ENCODE data around the gene CYP3A7. TPM values are rescaled to one million over a fixed set of nuclear protein-coding genes. Genes with fewer than 3 reads are reported as not detected.

CYP3A7 gene
- not detected in 2 replicates for polyA plus RNA-seq (2012; rRNA removed)
- 0.01 TPM in 1 of 2 replicates, not detected in the other for polyA plus RNA-seq (2012; cell fraction: cytosol; rRNA removed)
- polyA plus RNA-seq (2012; cell fraction: nucleus; rRNA removed) = 0.02 and 0.05 TPM in 2 replicates

- H3K9me2 ChIP-seq = no peaks in the 10 kb centered on the region
- H3K4me2 ChIP-seq = no peak within 1 kb of the TSS
- CTCF ChIA-PET = no interaction called here
- peaks cover 0 to 9% of the 10 kb centered on the region in 2 experiments; a peak in 1 of 4 replicates for H3K4me1 ChIP-seq (ENCODE audit: control insufficient read depth in 1 of 2, insufficient read depth in 2 of 2, low read depth in 1 of 2, low read length in 1 of 2)
- POLR2A ChIA-PET = no interaction called here
- no peak for DNase-seq
- H2AFZ ChIP-seq (ENCODE audit: low read depth) = no peak within 1 kb of the TSS
- no peak within 1 kb of the TSS for H3K27ac ChIP-seq (ENCODE audit: low read depth in 2 of 2, low read length in 1 of 2)
- no peaks in the 10 kb centered on the region for H3K79me2 ChIP-seq (ENCODE audit: insufficient read depth)
- TF ChIP-seq, protein P1, sequence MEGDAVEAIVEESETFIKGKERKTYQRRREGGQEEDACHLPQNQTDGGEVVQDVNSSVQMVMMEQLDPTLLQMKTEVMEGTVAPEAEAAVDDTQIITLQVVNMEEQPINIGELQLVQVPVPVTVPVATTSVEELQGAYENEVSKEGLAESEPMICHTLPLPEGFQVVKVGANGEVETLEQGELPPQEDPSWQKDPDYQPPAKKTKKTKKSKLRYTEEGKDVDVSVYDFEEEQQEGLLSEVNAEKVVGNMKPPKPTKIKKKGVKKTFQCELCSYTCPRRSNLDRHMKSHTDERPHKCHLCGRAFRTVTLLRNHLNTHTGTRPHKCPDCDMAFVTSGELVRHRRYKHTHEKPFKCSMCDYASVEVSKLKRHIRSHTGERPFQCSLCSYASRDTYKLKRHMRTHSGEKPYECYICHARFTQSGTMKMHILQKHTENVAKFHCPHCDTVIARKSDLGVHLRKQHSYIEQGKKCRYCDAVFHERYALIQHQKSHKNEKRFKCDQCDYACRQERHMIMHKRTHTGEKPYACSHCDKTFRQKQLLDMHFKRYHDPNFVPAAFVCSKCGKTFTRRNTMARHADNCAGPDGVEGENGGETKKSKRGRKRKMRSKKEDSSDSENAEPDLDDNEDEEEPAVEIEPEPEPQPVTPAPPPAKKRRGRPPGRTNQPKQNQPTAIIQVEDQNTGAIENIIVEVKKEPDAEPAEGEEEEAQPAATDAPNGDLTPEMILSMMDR (IDR thresholded peaks at IDR 0.05) = no peak
- TF ChIP-seq GABPA (IDR thresholded peaks at IDR 0.05; ENCODE audit: low read depth) = no peak
- TF ChIP-seq GATA2 (CRISPR knock-in tag; IDR thresholded peaks at IDR 0.05) = no peak
- no peak for TF ChIP-seq RXRA (IDR thresholded peaks at IDR 0.05; ENCODE audit: borderline replicate concordance, low read depth)
- TF ChIP-seq, protein P2, sequence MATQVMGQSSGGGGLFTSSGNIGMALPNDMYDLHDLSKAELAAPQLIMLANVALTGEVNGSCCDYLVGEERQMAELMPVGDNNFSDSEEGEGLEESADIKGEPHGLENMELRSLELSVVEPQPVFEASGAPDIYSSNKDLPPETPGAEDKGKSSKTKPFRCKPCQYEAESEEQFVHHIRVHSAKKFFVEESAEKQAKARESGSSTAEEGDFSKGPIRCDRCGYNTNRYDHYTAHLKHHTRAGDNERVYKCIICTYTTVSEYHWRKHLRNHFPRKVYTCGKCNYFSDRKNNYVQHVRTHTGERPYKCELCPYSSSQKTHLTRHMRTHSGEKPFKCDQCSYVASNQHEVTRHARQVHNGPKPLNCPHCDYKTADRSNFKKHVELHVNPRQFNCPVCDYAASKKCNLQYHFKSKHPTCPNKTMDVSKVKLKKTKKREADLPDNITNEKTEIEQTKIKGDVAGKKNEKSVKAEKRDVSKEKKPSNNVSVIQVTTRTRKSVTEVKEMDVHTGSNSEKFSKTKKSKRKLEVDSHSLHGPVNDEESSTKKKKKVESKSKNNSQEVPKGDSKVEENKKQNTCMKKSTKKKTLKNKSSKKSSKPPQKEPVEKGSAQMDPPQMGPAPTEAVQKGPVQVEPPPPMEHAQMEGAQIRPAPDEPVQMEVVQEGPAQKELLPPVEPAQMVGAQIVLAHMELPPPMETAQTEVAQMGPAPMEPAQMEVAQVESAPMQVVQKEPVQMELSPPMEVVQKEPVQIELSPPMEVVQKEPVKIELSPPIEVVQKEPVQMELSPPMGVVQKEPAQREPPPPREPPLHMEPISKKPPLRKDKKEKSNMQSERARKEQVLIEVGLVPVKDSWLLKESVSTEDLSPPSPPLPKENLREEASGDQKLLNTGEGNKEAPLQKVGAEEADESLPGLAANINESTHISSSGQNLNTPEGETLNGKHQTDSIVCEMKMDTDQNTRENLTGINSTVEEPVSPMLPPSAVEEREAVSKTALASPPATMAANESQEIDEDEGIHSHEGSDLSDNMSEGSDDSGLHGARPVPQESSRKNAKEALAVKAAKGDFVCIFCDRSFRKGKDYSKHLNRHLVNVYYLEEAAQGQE (IDR thresholded peaks at IDR 0.05; ENCODE audit: low read depth, low read length) = no peak
- TF ChIP-seq, protein P3, sequence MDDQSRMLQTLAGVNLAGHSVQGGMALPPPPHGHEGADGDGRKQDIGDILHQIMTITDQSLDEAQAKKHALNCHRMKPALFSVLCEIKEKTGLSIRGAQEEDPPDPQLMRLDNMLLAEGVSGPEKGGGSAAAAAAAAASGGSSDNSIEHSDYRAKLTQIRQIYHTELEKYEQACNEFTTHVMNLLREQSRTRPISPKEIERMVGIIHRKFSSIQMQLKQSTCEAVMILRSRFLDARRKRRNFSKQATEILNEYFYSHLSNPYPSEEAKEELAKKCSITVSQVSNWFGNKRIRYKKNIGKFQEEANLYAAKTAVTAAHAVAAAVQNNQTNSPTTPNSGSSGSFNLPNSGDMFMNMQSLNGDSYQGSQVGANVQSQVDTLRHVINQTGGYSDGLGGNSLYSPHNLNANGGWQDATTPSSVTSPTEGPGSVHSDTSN (IDR thresholded peaks at IDR 0.05) = no peak
- TF ChIP-seq FOXM1 (IDR thresholded peaks at IDR 0.05; ENCODE audit: low read depth) = no peak
- no peak for TF ChIP-seq USF1 (IDR thresholded peaks at IDR 0.05; ENCODE audit: borderline replicate concordance, low read depth)
- no peak for TF ChIP-seq JUND (IDR thresholded peaks at IDR 0.05)
- TF ChIP-seq FOSL2 (IDR thresholded peaks at IDR 0.05; ENCODE audit: borderline replicate concordance, low read depth) = no peak
- TF ChIP-seq MEF2A (IDR thresholded peaks at IDR 0.05; ENCODE audit: borderline replicate concordance, low read depth) = no peak
- TF ChIP-seq YY1 (IDR thresholded peaks at IDR 0.05; ENCODE audit: low read depth) = no peak
- TF ChIP-seq MAX (IDR thresholded peaks at IDR 0.05; ENCODE audit: low read depth) = no peak
- no peak for TF ChIP-seq EP300 (IDR thresholded peaks at IDR 0.05; ENCODE audit: borderline replicate concordance in 1 of 2, low read depth in 1 of 2, low read length in 1 of 2)
- TF ChIP-seq TAF1 (IDR thresholded peaks at IDR 0.05; ENCODE audit: borderline replicate concordance, low read depth, low read length) = no peak
- no peak for TF ChIP-seq NFIC (IDR thresholded peaks at IDR 0.05; ENCODE audit: borderline replicate concordance)
- TF ChIP-seq POLR2AphosphoS5 (IDR thresholded peaks at IDR 0.05; ENCODE audit: low read depth, low read length) = no peak
- H3K4me3 ChIP-seq (ENCODE audit: low read depth in 2 of 2, low read length in 1 of 2) = no peak within 1 kb of the TSS
- WGBS (ENCODE audit: low lambda C conversion rate) = 2% methylated on average over 5 of the region's 5 CpGs
- H3K27me3 ChIP-seq (ENCODE audit: insufficient read depth) = no peaks in the 10 kb centered on the region
- no peaks in the 10 kb centered on the region for H4K20me1 ChIP-seq (ENCODE audit: insufficient read depth)
- no peaks in the 10 kb centered on the region for H3F3A ChIP-seq (replicated peaks; ENCODE audit: insufficient read depth)
- no peaks in the 10 kb centered on the region for H3K36me3 ChIP-seq (replicated peaks in 1 of 2; ENCODE audit: control insufficient read depth in 1 of 2, insufficient read depth in 2 of 2, low read length in 1 of 2)
- H3K9me3 ChIP-seq = no peaks in the 10 kb centered on the region
- no peak within 1 kb of the TSS for H3K9ac ChIP-seq
Observed at GRCh38 chr7:99734987-99735386, at the start of gene CYP3A7. TSS of gene CYP3A7 (minus strand) at chr7:99735196. CDS start at chr7:99735093, 103 bp downstream.

Data from SK-N-SH (cell line).